HG03571 (cell line): ENCODE data around the gene APBA2.

Experiments used
- ATAC-seq: cut with Tn5 transposase; IDR thresholded peaks from one replicate; pipeline ENCODE4 v1.9.1; 2021; ENCODE audit not compliant: unreplicated experiment

Gene APBA2

GRCh38 chr15:28933710-28934445, 48.1 kb downstream of the APBA2 start:
- no peak for ATAC-seq

- ATAC-seq, result no peak
These were observed 48.9 kb downstream of the APBA2 start for GRCh38 chr15:28934645-28935044.

GRCh38 chr15:28935316-28935715, 49.5 kb downstream of the APBA2 start:
- ATAC-seq, result no peak

GRCh38 chr15:28936081-28936480, 50.3 kb downstream of the APBA2 start:
- ATAC-seq, result no peak

- no peak for ATAC-seq
These were observed 50.7 kb downstream of the APBA2 start for GRCh38 chr15:28936481-28936881.

GRCh38 chr15:28937271-28937670, 51.5 kb downstream of the APBA2 start:
- ATAC-seq, result no peak

- ATAC-seq, result no peak
These were observed 56.3 kb downstream of the APBA2 start for GRCh38 chr15:28942046-28942445.

GRCh38 chr15:28942571-28942970, 56.8 kb downstream of the APBA2 start:
- ATAC-seq, result no peak

GRCh38 chr15:28943146-28943545, 57.4 kb downstream of the APBA2 start:
- ATAC-seq, result no peak

- no peak for ATAC-seq
These were observed 57.9 kb downstream of the APBA2 start for GRCh38 chr15:28943611-28944230.

GRCh38 chr15:28944286-28944685, 58.5 kb downstream of the APBA2 start:
- ATAC-seq, result no peak

GRCh38 chr15:28944696-28945300, 59.0 kb downstream of the APBA2 start:
- ATAC-seq, result no peak

- ATAC-seq, result no peak
These were observed 60.0 kb downstream of the APBA2 start for GRCh38 chr15:28945626-28946230.

- ATAC-seq, result no peak
These were observed 61.0 kb downstream of the APBA2 start for GRCh38 chr15:28946803-28947202.

GRCh38 chr15:28947221-28947674, 61.5 kb downstream of the APBA2 start:
- no peak for ATAC-seq

GRCh38 chr15:28948036-28948435, 62.3 kb downstream of the APBA2 start:
- no peak for ATAC-seq

GRCh38 chr15:28950916-28951315, 65.1 kb downstream of the APBA2 start:
- no peak for ATAC-seq

GRCh38 chr15:28952666-28953491, 67.1 kb downstream of the APBA2 start:
- ATAC-seq, result no peak

GRCh38 chr15:28953573-28954195, 67.9 kb downstream of the APBA2 start:
- no peak for ATAC-seq

GRCh38 chr15:28954466-28955159, 68.8 kb downstream of the APBA2 start:
- ATAC-seq, result no peak
